Head of caudate nucleus (tissue), 42 donors: ENCODE results near the gene ATG7.
A peak's percentile ranks its signal among the peaks of the same experiment; 100 is the strongest.

Source experiments
- DNase-seq, 42 donors: peaks; one replicate each; pipeline versions ENCODE4 v3.0.0 to v3.0.0-alpha.2; 2020 to 2021; ENCODE audit warnings: mixed read lengths in 7 of 42
- intact Hi-C: fragments of 100-400 bp; cut with DNase I; formaldehyde crosslinking; loops from one replicate; pipeline ENCODE4 v1.15.0; 2022

The ATG7 gene

GRCh38 chr3:11377719-11378118, 105.5 kb downstream of the ATG7 start:
- intact Hi-C loops: loop anchor here (10.0 kb wide), 1 partner anchor 447 kb away; no protein-coding TSS in a partner anchor
- no peak for DNase-seq

- intact Hi-C loops: loop anchor here (10.0 kb wide), 1 partner anchor 445 kb away; no protein-coding TSS in a partner anchor
- peak in 10 of 42 donors; percentile 16 to 72 (median 42) for DNase-seq
Observed at GRCh38 chr3:11379238-11379823, 107.1 kb downstream of the ATG7 start.

GRCh38 chr3:11379824-11380701, 107.9 kb downstream of the ATG7 start:
- peak in 12 of 42 donors; percentile 9 to 69 (median 26) for DNase-seq

GRCh38 chr3:11381141-11381540, 108.9 kb downstream of the ATG7 start:
- DNase-seq: no peak
- intact Hi-C loops: loop anchor here (5.0 to 10.0 kb wide), 4 partner anchors 64 to 424 kb away; no protein-coding TSS in a partner anchor

More at GRCh38 chr3:11379824-11380701, 107.9 kb downstream of the ATG7 start:
- intact Hi-C loops: loop anchor here (5.0 to 10.0 kb wide), 5 partner anchors 65 to 445 kb away; no protein-coding TSS in a partner anchor

GRCh38 chr3:11381563-11381962, 109.4 kb downstream of the ATG7 start:
- no peak for DNase-seq
- intact Hi-C loops: loop anchor here (5.0 to 10.0 kb wide), 4 partner anchors 63 to 423 kb away; no protein-coding TSS in a partner anchor

GRCh38 chr3:11382146-11382745, 110.0 kb downstream of the ATG7 start:
- DNase-seq: no peak
- intact Hi-C loops: loop anchor here (5.0 to 10.0 kb wide), 4 partner anchors 63 to 423 kb away; no protein-coding TSS in a partner anchor

- DNase-seq: no peak
- intact Hi-C loops: loop anchor here (5.0 to 10.0 kb wide), 4 partner anchors 61 to 421 kb away; no protein-coding TSS in a partner anchor
Observed at GRCh38 chr3:11384074-11384473, 111.9 kb downstream of the ATG7 start.

- DNase-seq: no peak
- intact Hi-C loops: loop anchor here (10.0 kb wide), 3 partner anchors 59 to 419 kb away; no protein-coding TSS in a partner anchor
Observed at GRCh38 chr3:11385326-11385725, 113.1 kb downstream of the ATG7 start.

- intact Hi-C loops: loop anchor here (10.0 kb wide), 3 partner anchors 59 to 419 kb away; no protein-coding TSS in a partner anchor
- no peak for DNase-seq
Observed at GRCh38 chr3:11385891-11386290, 113.7 kb downstream of the ATG7 start.

GRCh38 chr3:11386465-11387113, 114.4 kb downstream of the ATG7 start:
- intact Hi-C loops: loop anchor here (10.0 kb wide), 3 partner anchors 58 to 418 kb away; no protein-coding TSS in a partner anchor
- no peak for DNase-seq

- no peak for DNase-seq
- intact Hi-C loops: loop anchor here (10.0 kb wide), 3 partner anchors 55 to 415 kb away; no protein-coding TSS in a partner anchor
Observed at GRCh38 chr3:11389386-11390268, 117.4 kb downstream of the ATG7 start.

- intact Hi-C loops: no loop called here
- DNase-seq: no peak
Observed at GRCh38 chr3:11390411-11391131, 118.4 kb downstream of the ATG7 start.

- intact Hi-C loops: no loop called here
Observed at GRCh38 chr3:11391174-11391879, 119.1 kb downstream of the ATG7 start.

GRCh38 chr3:11392014-11392859, 120.0 kb downstream of the ATG7 start:
- no peak for DNase-seq
- intact Hi-C loops: no loop called here

More at GRCh38 chr3:11391174-11391879, 119.1 kb downstream of the ATG7 start:
- peak in 2 of 42 donors; percentile 5 to 26 for DNase-seq

- intact Hi-C loops: no loop called here
- no peak for DNase-seq
Observed at GRCh38 chr3:11392860-11393114, 120.6 kb downstream of the ATG7 start.

GRCh38 chr3:11393401-11393800, 121.2 kb downstream of the ATG7 start:
- no peak for DNase-seq
- intact Hi-C loops: no loop called here
